ENCODE measurements around the gene KIAA1958. TPM values are rescaled to one million over a fixed set of nuclear protein-coding genes. Genes with fewer than 3 reads are reported as not detected.
A peak's percentile ranks its signal among the peaks of the same experiment; 100 is the strongest.

The KIAA1958 gene
- total RNA-seq, 3 donors from 2014 or later = 2.9 to 16.5 (median 11.8) TPM

- no peak for DNase-seq (ENCODE audit: low spot score in 2 of 2)
- no peak overlapping the region for H3K4me3 ChIP-seq
- peaks cover 0 to 18% of the 10 kb centered on the region in 2 donors for H3K9me3 ChIP-seq
- intact Hi-C loops (cut with DNase I; ENCODE audit: low total_unique reads) = no loop called here
- no peaks in the 10 kb centered on the region for H3K27me3 ChIP-seq
- TF ChIP-seq, protein P1, sequence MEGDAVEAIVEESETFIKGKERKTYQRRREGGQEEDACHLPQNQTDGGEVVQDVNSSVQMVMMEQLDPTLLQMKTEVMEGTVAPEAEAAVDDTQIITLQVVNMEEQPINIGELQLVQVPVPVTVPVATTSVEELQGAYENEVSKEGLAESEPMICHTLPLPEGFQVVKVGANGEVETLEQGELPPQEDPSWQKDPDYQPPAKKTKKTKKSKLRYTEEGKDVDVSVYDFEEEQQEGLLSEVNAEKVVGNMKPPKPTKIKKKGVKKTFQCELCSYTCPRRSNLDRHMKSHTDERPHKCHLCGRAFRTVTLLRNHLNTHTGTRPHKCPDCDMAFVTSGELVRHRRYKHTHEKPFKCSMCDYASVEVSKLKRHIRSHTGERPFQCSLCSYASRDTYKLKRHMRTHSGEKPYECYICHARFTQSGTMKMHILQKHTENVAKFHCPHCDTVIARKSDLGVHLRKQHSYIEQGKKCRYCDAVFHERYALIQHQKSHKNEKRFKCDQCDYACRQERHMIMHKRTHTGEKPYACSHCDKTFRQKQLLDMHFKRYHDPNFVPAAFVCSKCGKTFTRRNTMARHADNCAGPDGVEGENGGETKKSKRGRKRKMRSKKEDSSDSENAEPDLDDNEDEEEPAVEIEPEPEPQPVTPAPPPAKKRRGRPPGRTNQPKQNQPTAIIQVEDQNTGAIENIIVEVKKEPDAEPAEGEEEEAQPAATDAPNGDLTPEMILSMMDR (IDR thresholded peaks at IDR 0.05) = no peak
- TF ChIP-seq POLR2AphosphoS5 (IDR thresholded peaks at IDR 0.05) = no peak
- H3K4me1 ChIP-seq = no peaks in the 10 kb centered on the region
- no peaks in the 10 kb centered on the region for H3K36me3 ChIP-seq
- H3K27ac ChIP-seq = no peak overlapping the region
Measured at GRCh38 chr9:112477330-112477729, 9.3 kb upstream of the KIAA1958 start.

DNA sequence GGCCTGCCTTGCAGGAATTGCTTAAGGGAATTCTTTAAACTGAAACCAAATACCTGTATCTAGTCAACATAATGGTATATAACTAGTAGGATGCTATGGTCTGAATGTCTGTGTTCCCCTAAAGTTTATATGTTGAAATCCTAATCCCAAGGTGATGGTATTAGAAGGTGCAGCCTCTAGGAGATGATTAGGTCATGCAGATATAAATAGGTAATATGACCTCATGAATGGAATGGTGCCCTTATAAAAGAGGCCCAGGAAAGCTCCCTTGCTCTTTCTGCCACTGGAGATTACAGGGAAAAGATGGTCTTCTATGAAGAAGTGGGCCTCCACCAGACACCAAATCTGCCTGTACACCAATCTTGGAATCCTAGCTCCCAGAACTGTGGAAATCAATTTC, 7.4 kb upstream of the KIAA1958 start:
- Histone ChIP-seq H3K27ac (no peak overlapping the region), H3K27me3 (no peaks in the 10 kb centered on the region), H3K9me3 (peaks cover 0 to 17% of the 10 kb centered on the region in 2 donors), H3K4me3 (no peak overlapping the region), H3K4me1 (no peaks in the 10 kb centered on the region), H3K36me3 (no peaks in the 10 kb centered on the region)
- DNase-seq (ENCODE audit: low spot score in 2 of 2) = no peak
- TF ChIP-seq POLR2A (IDR thresholded peaks at IDR 0.05) = no peak
- TF ChIP-seq, protein P1 (IDR thresholded peaks at IDR 0.05) = no peak
- TF ChIP-seq POLR2AphosphoS5 (IDR thresholded peaks at IDR 0.05) = no peak
- intact Hi-C loops (cut with DNase I; ENCODE audit: low total_unique reads) = no loop called here

DNA sequence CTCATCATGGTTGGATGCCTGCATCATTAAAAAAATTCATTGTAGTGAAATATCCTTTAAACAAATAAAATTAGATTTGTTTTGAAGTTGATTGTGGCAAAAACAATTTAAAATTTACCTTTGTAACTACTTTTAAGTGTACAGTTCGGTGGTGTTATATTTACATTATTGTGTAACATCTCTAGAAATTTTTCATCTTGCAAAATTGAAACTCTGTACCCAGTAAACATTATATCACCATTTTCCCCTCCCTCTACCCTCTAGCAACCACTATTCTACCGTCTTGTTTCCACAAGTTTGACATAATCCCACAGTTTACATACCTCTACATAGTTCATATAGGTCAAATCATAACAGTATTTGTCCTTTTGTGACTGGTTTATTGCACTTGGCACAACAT, 2.0 kb upstream of the KIAA1958 start:
- Histone ChIP-seq H3K27me3 (no peaks in the 10 kb centered on the region), H3K27ac (no peak overlapping the region), H3K9me3 (no peaks in the 10 kb centered on the region), H3K4me3 (no peak overlapping the region), H3K4me1 (peaks cover 0 to 4% of the 10 kb centered on the region in 2 donors), H3K36me3 (no peaks in the 10 kb centered on the region)
- TF ChIP-seq POLR2AphosphoS5 (IDR thresholded peaks at IDR 0.05) = no peak
- no peak for DNase-seq (ENCODE audit: low spot score in 2 of 2)
- intact Hi-C loops (cut with DNase I; ENCODE audit: low total_unique reads) = no loop called here

DNA sequence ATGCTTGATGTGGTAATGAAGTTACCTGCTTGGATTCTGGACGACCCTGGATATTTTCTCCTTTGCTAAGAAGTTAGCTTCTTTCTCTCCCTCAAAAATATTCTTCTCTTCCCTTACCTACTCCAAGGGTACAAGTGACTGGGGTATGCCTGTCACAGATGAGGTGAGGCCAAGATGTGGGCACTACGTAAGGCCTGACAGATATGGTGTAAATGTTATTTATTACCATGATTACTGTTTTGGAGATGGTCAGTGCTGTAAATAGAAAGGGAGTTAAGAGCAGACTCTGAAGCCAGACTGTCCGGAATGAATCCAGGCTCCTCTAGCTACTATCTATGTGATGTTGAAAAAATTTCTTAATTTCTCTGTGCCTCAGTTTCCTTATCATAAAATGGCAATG, 1.1 kb upstream of the KIAA1958 start:
- TF ChIP-seq POLR2A (IDR thresholded peaks at IDR 0.05) (no peak), POLR2AphosphoS5 (IDR thresholded peaks at IDR 0.05) (no peak)
- TF ChIP-seq, protein P1 (IDR thresholded peaks at IDR 0.05) = no peak
- Histone ChIP-seq H3K36me3 (no peaks in the 10 kb centered on the region), H3K4me3 (peak overlapping the region in 2 of 3 donors; percentile 91 to 98), H3K9me3 (no peaks in the 10 kb centered on the region), H3K4me1 (peaks cover 0 to 4% of the 10 kb centered on the region in 2 donors), H3K27ac (no peak overlapping the region), H3K27me3 (no peaks in the 10 kb centered on the region)
- DNase-seq (ENCODE audit: low spot score in 2 of 2) = no peak
- intact Hi-C loops (cut with DNase I; ENCODE audit: low total_unique reads) = no loop called here

GRCh38 chr9:112487008-112487798, 576 bp downstream of the KIAA1958 start:
- H3K36me3 ChIP-seq = no peaks in the 10 kb centered on the region
- peak overlapping the region; percentile 65 to 98 (median 91) for H3K4me3 ChIP-seq
- no peaks in the 10 kb centered on the region for H3K9me3 ChIP-seq
- intact Hi-C loops (cut with DNase I; ENCODE audit: low total_unique reads) = no loop called here
- H3K4me1 ChIP-seq = peaks cover 0 to 4% of the 10 kb centered on the region in 2 donors
- H3K27ac ChIP-seq = peak overlapping the region; percentile 80 to 92
- no peak for TF ChIP-seq POLR2A (IDR thresholded peaks at IDR 0.05)
- TF ChIP-seq, protein P1 (IDR thresholded peaks at IDR 0.05) = peak in 1 of 3 donors; percentile 9
- no peaks in the 10 kb centered on the region for H3K27me3 ChIP-seq
- DNase-seq (ENCODE audit: low spot score in 2 of 2) = peak in 1 of 2 donors; percentile 64

All from breast epithelium (tissue), 4 donors.